Uterus (tissue), 2 donors: Measurements from ENCODE around the gene ZDHHC14.

Experiments
- POLR2A ChIP-seq, 2 donors: fragments of 450-650 bp; IDR thresholded peaks; one replicate each; pipeline ENCODE4 v1.6.1; 2016; ENCODE audit warnings: antibody characterized with exemption in 2 of 2, mild to moderate bottlenecking in 1 of 2, moderate library complexity in 1 of 2
- TF ChIP-seq, protein P1 (sequence below), 4 experiments: fragments of 200-600 bp in 2 of 4; fragments of 450-650 bp in 2 of 4; sonication (generic) in 2 of 4; IDR thresholded peaks; one replicate each; pipeline ENCODE4 v1.5.1; 2016 to 2019; ENCODE audit warnings: antibody characterized with exemption in 4 of 4, mild to moderate bottlenecking in 2 of 4, moderate library complexity in 1 of 4

DNA sequence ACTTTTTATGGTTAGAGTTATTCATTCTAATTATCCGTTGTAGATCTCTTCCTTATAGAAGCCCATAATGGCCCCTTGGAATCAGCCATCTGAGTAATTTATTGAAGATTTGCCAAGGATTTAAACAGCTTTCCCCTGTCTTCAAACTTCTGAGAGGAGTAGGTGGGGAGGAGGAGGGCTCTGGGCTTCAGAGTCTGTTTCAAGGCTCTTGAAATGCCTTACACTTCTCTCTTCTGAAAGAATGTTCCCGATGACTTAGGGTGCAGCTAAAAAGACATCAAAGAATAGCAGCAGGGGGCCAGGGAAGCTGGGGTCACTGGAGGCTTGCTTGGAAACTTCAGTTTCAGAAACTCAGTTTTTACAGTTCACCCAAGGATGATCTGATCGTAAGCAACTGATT lies 165.3 kb downstream of the ZDHHC14 start:
- TF ChIP-seq, protein P1, sequence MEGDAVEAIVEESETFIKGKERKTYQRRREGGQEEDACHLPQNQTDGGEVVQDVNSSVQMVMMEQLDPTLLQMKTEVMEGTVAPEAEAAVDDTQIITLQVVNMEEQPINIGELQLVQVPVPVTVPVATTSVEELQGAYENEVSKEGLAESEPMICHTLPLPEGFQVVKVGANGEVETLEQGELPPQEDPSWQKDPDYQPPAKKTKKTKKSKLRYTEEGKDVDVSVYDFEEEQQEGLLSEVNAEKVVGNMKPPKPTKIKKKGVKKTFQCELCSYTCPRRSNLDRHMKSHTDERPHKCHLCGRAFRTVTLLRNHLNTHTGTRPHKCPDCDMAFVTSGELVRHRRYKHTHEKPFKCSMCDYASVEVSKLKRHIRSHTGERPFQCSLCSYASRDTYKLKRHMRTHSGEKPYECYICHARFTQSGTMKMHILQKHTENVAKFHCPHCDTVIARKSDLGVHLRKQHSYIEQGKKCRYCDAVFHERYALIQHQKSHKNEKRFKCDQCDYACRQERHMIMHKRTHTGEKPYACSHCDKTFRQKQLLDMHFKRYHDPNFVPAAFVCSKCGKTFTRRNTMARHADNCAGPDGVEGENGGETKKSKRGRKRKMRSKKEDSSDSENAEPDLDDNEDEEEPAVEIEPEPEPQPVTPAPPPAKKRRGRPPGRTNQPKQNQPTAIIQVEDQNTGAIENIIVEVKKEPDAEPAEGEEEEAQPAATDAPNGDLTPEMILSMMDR (IDR thresholded peaks at IDR 0.05), result no peak
- TF ChIP-seq POLR2A (IDR thresholded peaks at IDR 0.05), result no peak
